Gastroesophageal sphincter (tissue), 4 donors: ENCODE results near the gene EMID1. TPM values are rescaled to one million over a fixed set of nuclear protein-coding genes. Genes with fewer than 3 reads are reported as not detected.

Experiments
- ATAC-seq: fragments of 150-250 bp; one replicate; pipeline ENCODE4 v1.9.1; 2016; ENCODE audit warnings: mild to moderate bottlenecking, moderate library complexity
- H3K27ac ChIP-seq, 4 donors: fragments of 200-600 bp; sonication (generic) in 3 of 4; 1 replicate in 3 of 4; 2 replicates in 1 of 4; pipeline ENCODE4 v1.5.1; 2016 to 2019
- H3K27me3 ChIP-seq: fragments of 200-600 bp; sonication (generic); one replicate; pipeline ENCODE4 v1.5.1; 2019
- H3K36me3 ChIP-seq, 2 donors: fragments of 200-600 bp; sonication (generic); one replicate each; pipeline ENCODE4 v1.5.1; 2019; ENCODE audit warnings: control low read depth in 1 of 2
- H3K4me1 ChIP-seq, 3 donors: fragments of 200-600 bp; sonication (generic); 1 replicate in 2 of 3; 2 replicates in 1 of 3; pipeline ENCODE4 v1.5.1; 2016 to 2019; ENCODE audit warnings: control low read depth in 2 of 3
- H3K4me3 ChIP-seq, 2 donors: fragments of 200-600 bp; sonication (generic); one replicate each; pipeline ENCODE4 v1.5.1; 2019; ENCODE audit warnings: mild to moderate bottlenecking in 1 of 2, moderate library complexity in 1 of 2
- H3K9me3 ChIP-seq, 3 donors: fragments of 200-600 bp; sonication (generic); one replicate each; pipeline ENCODE4 v1.5.1; 2017 to 2019; ENCODE audit warnings: control low read depth in 2 of 3
- EP300 ChIP-seq: sonication (generic); formaldehyde crosslinking; IDR thresholded peaks from one replicate; pipeline ENCODE4 v1.6.1; 2017; ENCODE audit warnings: antibody characterized with exemption, mild to moderate bottlenecking
- POLR2A ChIP-seq, 2 donors: fragments of 450-650 bp; IDR thresholded peaks; one replicate each; pipeline ENCODE4 v1.6.1; 2017; ENCODE audit warnings: antibody characterized with exemption in 2 of 2, mild to moderate bottlenecking in 2 of 2, moderate library complexity in 1 of 2
- POLR2AphosphoS5 ChIP-seq: sonication (generic); formaldehyde crosslinking; IDR thresholded peaks from one replicate; pipeline ENCODE4 v1.6.1; 2017; ENCODE audit warnings: antibody characterized with exemption
- WGBS, 2 donors: methylation state at CpG; one replicate each; pipeline ENCODE4 v1.1.5; 2018; ENCODE audit warnings: low coverage in 1 of 2; 5-methylcytosine and 5-hydroxymethylcytosine counted together
- total RNA-seq, 4 donors: library from RNA; depleted of rRNA; stranded (reverse); fragments of >200 nt; gene quantifications; one replicate each; pipeline ENCODE4 v1.1.0, GENCODE V29; 2016
- TF ChIP-seq, protein P1 (sequence below), 4 experiments: fragments of 200-600 bp in 2 of 4; fragments of 450-650 bp in 2 of 4; sonication (generic) in 1 of 4; IDR thresholded peaks; one replicate each; pipeline ENCODE4 v1.5.1; 2017 to 2019; ENCODE audit warnings: antibody characterized with exemption in 4 of 4, mild to moderate bottlenecking in 2 of 4, moderate library complexity in 2 of 4

EMID1 gene
- total RNA-seq, 4 donors from 2014 or later = 0.15 to 1.5 (median 0.69) TPM

GRCh38 chr22:29251981-29252911 lies 46.5 kb downstream of the EMID1 start:
- Histone ChIP-seq H3K4me1 (no peaks in the 10 kb centered on the region), H3K27me3 (no peaks in the 10 kb centered on the region), H3K4me3 (no peak overlapping the region), H3K27ac (no peak overlapping the region), H3K9me3 (no peaks in the 10 kb centered on the region), H3K36me3 (no peaks in the 10 kb centered on the region)
- TF ChIP-seq POLR2AphosphoS5 = no peak
- TF ChIP-seq EP300 = no peak
- TF ChIP-seq POLR2A (IDR thresholded peaks at IDR 0.05) = no peak
- TF ChIP-seq, protein P1, sequence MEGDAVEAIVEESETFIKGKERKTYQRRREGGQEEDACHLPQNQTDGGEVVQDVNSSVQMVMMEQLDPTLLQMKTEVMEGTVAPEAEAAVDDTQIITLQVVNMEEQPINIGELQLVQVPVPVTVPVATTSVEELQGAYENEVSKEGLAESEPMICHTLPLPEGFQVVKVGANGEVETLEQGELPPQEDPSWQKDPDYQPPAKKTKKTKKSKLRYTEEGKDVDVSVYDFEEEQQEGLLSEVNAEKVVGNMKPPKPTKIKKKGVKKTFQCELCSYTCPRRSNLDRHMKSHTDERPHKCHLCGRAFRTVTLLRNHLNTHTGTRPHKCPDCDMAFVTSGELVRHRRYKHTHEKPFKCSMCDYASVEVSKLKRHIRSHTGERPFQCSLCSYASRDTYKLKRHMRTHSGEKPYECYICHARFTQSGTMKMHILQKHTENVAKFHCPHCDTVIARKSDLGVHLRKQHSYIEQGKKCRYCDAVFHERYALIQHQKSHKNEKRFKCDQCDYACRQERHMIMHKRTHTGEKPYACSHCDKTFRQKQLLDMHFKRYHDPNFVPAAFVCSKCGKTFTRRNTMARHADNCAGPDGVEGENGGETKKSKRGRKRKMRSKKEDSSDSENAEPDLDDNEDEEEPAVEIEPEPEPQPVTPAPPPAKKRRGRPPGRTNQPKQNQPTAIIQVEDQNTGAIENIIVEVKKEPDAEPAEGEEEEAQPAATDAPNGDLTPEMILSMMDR (IDR thresholded peaks at IDR 0.05) = no peak
- ATAC-seq = no peak
- 80 to 82% methylated on average over 2 to 9 of the region's 10 CpGs for WGBS, 2 donors

GRCh38 chr22:29253561-29254285 lies 48.0 kb downstream of the EMID1 start:
- Histone ChIP-seq H3K9me3 (no peaks in the 10 kb centered on the region), H3K27ac (no peak overlapping the region), H3K4me1 (no peaks in the 10 kb centered on the region), H3K4me3 (no peak overlapping the region), H3K27me3 (no peaks in the 10 kb centered on the region), H3K36me3 (peaks cover 0 to 3% of the 10 kb centered on the region in 2 donors)
- no peak for ATAC-seq
- no peak for TF ChIP-seq POLR2A (IDR thresholded peaks at IDR 0.05)
- TF ChIP-seq EP300 = no peak
- TF ChIP-seq POLR2AphosphoS5 = no peak
- TF ChIP-seq, protein P1 (IDR thresholded peaks at IDR 0.05) = no peak
- WGBS, 2 donors = 68 to 73% methylated on average over 7 to 9 of the region's 14 CpGs

DNA sequence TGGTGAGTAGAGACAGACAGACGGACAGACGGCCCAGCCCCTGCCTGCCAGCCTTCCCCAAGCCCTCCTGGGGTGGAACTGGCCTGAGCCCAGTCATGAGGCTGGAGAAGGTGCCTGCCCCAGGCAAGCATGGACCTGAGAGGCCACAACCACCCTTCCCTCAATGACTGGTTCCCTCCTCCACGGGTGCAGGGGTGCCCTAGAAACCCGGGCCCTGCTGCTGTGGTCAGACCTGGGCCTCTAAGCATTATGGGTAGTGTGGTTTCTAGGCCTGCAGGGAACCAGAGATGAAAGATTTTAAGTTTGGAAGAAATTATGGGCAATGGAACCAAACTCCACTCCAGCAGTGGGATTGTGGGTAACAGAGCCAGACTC lies 48.6 kb downstream of the EMID1 start:
- Histone ChIP-seq H3K27me3 (no peaks in the 10 kb centered on the region), H3K9me3 (no peaks in the 10 kb centered on the region), H3K27ac (no peak overlapping the region), H3K4me3 (no peak overlapping the region), H3K4me1 (no peaks in the 10 kb centered on the region), H3K36me3 (peaks cover 0 to 9% of the 10 kb centered on the region in 2 donors)
- TF ChIP-seq, protein P1 (IDR thresholded peaks at IDR 0.05) = no peak
- TF ChIP-seq POLR2AphosphoS5 (no peak), POLR2A (IDR thresholded peaks at IDR 0.05) (no peak), EP300 (no peak)
- WGBS, 2 donors = 20% methylated on average over 3 of the region's 4 CpGs; no CpG with 5 or more reads in 1 of the 2 donors
- no peak for ATAC-seq

DNA sequence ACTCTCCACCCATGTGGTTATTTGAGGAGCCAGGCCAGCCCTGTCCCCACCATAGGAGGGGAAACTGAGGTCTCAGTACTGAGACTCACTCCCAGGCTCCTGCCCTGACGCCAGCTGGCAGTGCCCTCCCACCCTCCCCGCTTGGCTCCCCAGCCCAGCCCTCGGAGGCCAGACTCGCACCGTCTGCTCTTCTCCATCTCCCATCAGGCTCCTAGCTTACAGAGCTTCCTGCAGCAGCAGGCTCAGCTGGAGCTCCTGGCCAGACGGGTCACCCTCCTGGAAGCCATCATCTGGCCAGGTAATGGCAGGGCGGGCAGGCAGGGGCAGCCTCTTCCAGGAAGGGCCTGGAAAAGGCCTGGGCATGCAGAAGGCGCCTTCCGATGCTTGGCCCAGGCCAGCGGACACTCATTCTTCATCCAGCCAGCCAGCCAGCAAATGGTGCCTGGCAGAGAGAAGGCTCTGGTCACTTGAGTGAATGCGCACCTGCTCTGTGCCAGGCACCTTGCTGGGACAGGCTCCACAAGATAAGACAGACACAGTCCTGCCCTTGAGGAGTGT lies 49.4 kb downstream of the EMID1 start:
- Histone ChIP-seq H3K4me1 (no peaks in the 10 kb centered on the region), H3K9me3 (no peaks in the 10 kb centered on the region), H3K4me3 (no peak overlapping the region), H3K27ac (no peak overlapping the region), H3K36me3 (peaks cover 0 to 18% of the 10 kb centered on the region in 2 donors), H3K27me3 (no peaks in the 10 kb centered on the region)
- WGBS, 2 donors = no CpG with 5 or more reads among the region's 11 CpGs
- ATAC-seq = no peak
- no peak for TF ChIP-seq EP300

GRCh38 chr22:29256606-29257325 lies 51.1 kb downstream of the EMID1 start:
- WGBS, 2 donors = 86 to 100% methylated on average over 1 to 7 of the region's 8 CpGs
- no peaks in the 10 kb centered on the region for H3K9me3 ChIP-seq
- TF ChIP-seq EP300 (no peak), POLR2A (IDR thresholded peaks at IDR 0.05) (no peak), POLR2AphosphoS5 (no peak)
- TF ChIP-seq, protein P1 (IDR thresholded peaks at IDR 0.05) = no peak
- H3K27me3 ChIP-seq = no peaks in the 10 kb centered on the region
- H3K36me3 ChIP-seq = peaks cover 0 to 28% of the 10 kb centered on the region in 2 donors
- H3K27ac ChIP-seq = no peak overlapping the region
- ATAC-seq = no peak
- H3K4me1 ChIP-seq = no peaks in the 10 kb centered on the region
- H3K4me3 ChIP-seq = no peak overlapping the region
